RWPE1 (cell line): ENCODE data around the gene NPRL2.

Source experiments
- CTCF ChIA-PET: fragments of 350-600 bp; sonication (Branson Sonifier 250); formaldehyde crosslinking; extraction: SDS; loops from one replicate; lab custom pipeline; 2021; lab: Yijun Ruan, JAX
- POLR2A ChIA-PET: fragments of 400-600 bp; formaldehyde crosslinking; extraction: SDS; loops from one replicate; lab custom pipeline; 2020; ENCODE audit warnings: antibody characterized with exemption; ENCODE audit not compliant: low non-redundant PET; lab: Yijun Ruan, JAX
- DNase-seq: peaks from one replicate; pipeline ENCODE4 v3.0.0; 2012; ENCODE audit warnings: low spot score
- H3K27ac ChIP-seq: fragments of 450-650 bp; 2 replicates; pipeline ENCODE4 v1.5.1; 2017
- CTCF ChIP-seq: fragments of 450-650 bp; conservative IDR thresholded peaks from 2 replicates; pipeline ENCODE4 v1.5.1; 2017; ENCODE audit warnings: low read depth, mild to moderate bottlenecking

The NPRL2 gene

GRCh38 chr3:50390508-50391224 lies 40.1 kb upstream of the NPRL2 start:
- POLR2A ChIA-PET: no interaction called here
- peak; percentile 25 for DNase-seq
- TF ChIP-seq CTCF: no peak
- peak overlapping the region; percentile 80 for H3K27ac ChIP-seq
- CTCF ChIA-PET: interaction anchor here (0.6 to 0.9 kb wide), 3 partner anchors 23 to 553 kb away, joined by 3 read pairs; no protein-coding TSS in a partner anchor

- no peak for TF ChIP-seq CTCF
These were observed 38.8 kb upstream of the NPRL2 start for GRCh38 chr3:50389414-50389767.

GRCh38 chr3:50388720-50389413 lies 38.3 kb upstream of the NPRL2 start:
- no peak for TF ChIP-seq CTCF
- H3K27ac ChIP-seq: no peak overlapping the region
- no peak for DNase-seq
- POLR2A ChIA-PET: no interaction called here
- CTCF ChIA-PET: no interaction called here

More at GRCh38 chr3:50389414-50389767, 38.8 kb upstream of the NPRL2 start:
- DNase-seq: no peak
- peak overlapping the region; percentile 80; the same call in 1 of the 2 replicates for H3K27ac ChIP-seq
- ChIA-PET CTCF (no interaction called here), POLR2A (no interaction called here)

GRCh38 chr3:50388016-50388719 lies 37.6 kb upstream of the NPRL2 start:
- ChIA-PET CTCF (no interaction called here), POLR2A (no interaction called here)
- no peak for TF ChIP-seq CTCF
- DNase-seq: no peak
- H3K27ac ChIP-seq: no peak overlapping the region

- H3K27ac ChIP-seq: no peak overlapping the region
- no peak for DNase-seq
- CTCF ChIA-PET: interaction anchor here (0.6 to 0.7 kb wide), 2 partner anchors 61 to 1556 kb away, joined by 3 read pairs; partner anchors contain the start of gene RRP9
- POLR2A ChIA-PET: no interaction called here
- no peak for TF ChIP-seq CTCF
These were observed 35.2 kb upstream of the NPRL2 start for GRCh38 chr3:50385754-50386153.

GRCh38 chr3:50383750-50384149 lies 33.2 kb upstream of the NPRL2 start:
- no peak for DNase-seq
- TF ChIP-seq CTCF: no peak
- CTCF ChIA-PET: no interaction called here
- H3K27ac ChIP-seq: peak overlapping the region; percentile 42
- POLR2A ChIA-PET: no interaction called here
